HG03457 (cell line): Measurements from ENCODE around the gene FOXP4.

Source experiments
- ATAC-seq: cut with Tn5 transposase; IDR thresholded peaks from one replicate; pipeline ENCODE4 v1.9.1; 2021; ENCODE audit warnings: moderate number of reproducible peaks; ENCODE audit not compliant: unreplicated experiment

Gene FOXP4

GRCh38 chr6:41641352-41641925 lies 95.3 kb downstream of the FOXP4 start:
- no peak for ATAC-seq

GRCh38 chr6:41642090-41642959 lies 96.1 kb downstream of the FOXP4 start:
- ATAC-seq, result no peak

- no peak for ATAC-seq
These were observed 97.0 kb downstream of the FOXP4 start for GRCh38 chr6:41642960-41643898.

GRCh38 chr6:41643899-41644269 lies 97.7 kb downstream of the FOXP4 start:
- no peak for ATAC-seq

GRCh38 chr6:41644297-41644879 lies 98.2 kb downstream of the FOXP4 start:
- no peak for ATAC-seq

GRCh38 chr6:41645007-41645618 lies 98.9 kb downstream of the FOXP4 start:
- no peak for ATAC-seq

- no peak for ATAC-seq
These were observed 100.0 kb downstream of the FOXP4 start for GRCh38 chr6:41646026-41646795.

- ATAC-seq, result no peak
These were observed 100.9 kb downstream of the FOXP4 start for GRCh38 chr6:41647061-41647511.

- ATAC-seq, result no peak
These were observed 101.9 kb downstream of the FOXP4 start for GRCh38 chr6:41648070-41648585.

GRCh38 chr6:41648921-41649320 lies 102.7 kb downstream of the FOXP4 start:
- ATAC-seq, result no peak

GRCh38 chr6:41649596-41649995 lies 103.4 kb downstream of the FOXP4 start:
- no peak for ATAC-seq

GRCh38 chr6:41650120-41650519 lies 103.9 kb downstream of the FOXP4 start:
- ATAC-seq, result no peak

GRCh38 chr6:41651246-41651961 lies 105.2 kb downstream of the FOXP4 start:
- ATAC-seq, result no peak
